HT-29 (cell line): ENCODE data around the gene ARFGEF3. TPM values are rescaled to one million over a fixed set of nuclear protein-coding genes. Genes with fewer than 3 reads are reported as not detected.
A peak's percentile ranks its signal among the peaks of the same experiment; 100 is the strongest.

Experiments
- DNase-seq: peaks from one replicate; pipeline ENCODE4 v3.0.0-alpha.2; 2015; ENCODE audit warnings: low spot score
- total RNA-seq: library from RNA; depleted of rRNA; stranded (reverse); fragments of >200 nt; shearing (Covaris generic); gene quantifications from 2 replicates; pipeline ENCODE4 v1.2.3, GENCODE V29; 2014

ARFGEF3 gene
- total RNA-seq, 1 experiment from 2014 or later: 10.0 TPM

GRCh38 chr6:138300469-138300868, 138.7 kb downstream of the ARFGEF3 start:
- DNase-seq: no peak

GRCh38 chr6:138302554-138302953, 140.8 kb downstream of the ARFGEF3 start:
- no peak for DNase-seq

- no peak for DNase-seq
Measured at GRCh38 chr6:138307352-138307751, 145.6 kb downstream of the ARFGEF3 start.

- peak; percentile 53 for DNase-seq
Measured at GRCh38 chr6:138307816-138308730, 146.3 kb downstream of the ARFGEF3 start.

- no peak for DNase-seq
Measured at GRCh38 chr6:138308731-138309110, 147.0 kb downstream of the ARFGEF3 start.

- no peak for DNase-seq
Measured at GRCh38 chr6:138309695-138310094, 148.0 kb downstream of the ARFGEF3 start.

- DNase-seq: peak; percentile 6
Measured at GRCh38 chr6:138310294-138310693, 148.6 kb downstream of the ARFGEF3 start.

- DNase-seq: no peak
Measured at GRCh38 chr6:138310821-138311220, 149.1 kb downstream of the ARFGEF3 start.

- no peak for DNase-seq
Measured at GRCh38 chr6:138311268-138311667, 149.5 kb downstream of the ARFGEF3 start.

- DNase-seq: no peak
Measured at GRCh38 chr6:138318741-138319375, 157.1 kb downstream of the ARFGEF3 start.

- no peak for DNase-seq
Measured at GRCh38 chr6:138321934-138322333, 160.2 kb downstream of the ARFGEF3 start.

GRCh38 chr6:138323821-138324220, 162.1 kb downstream of the ARFGEF3 start:
- no peak for DNase-seq

- no peak for DNase-seq
Measured at GRCh38 chr6:138328210-138328609, 166.5 kb downstream of the ARFGEF3 start.

GRCh38 chr6:138330763-138331162, 169.0 kb downstream of the ARFGEF3 start:
- DNase-seq: no peak

- DNase-seq: no peak
Measured at GRCh38 chr6:138331444-138331843, 169.7 kb downstream of the ARFGEF3 start.

GRCh38 chr6:138331984-138332383, 170.2 kb downstream of the ARFGEF3 start:
- no peak for DNase-seq

GRCh38 chr6:138334000-138334399, 172.3 kb downstream of the ARFGEF3 start:
- DNase-seq: no peak

- no peak for DNase-seq
Measured at GRCh38 chr6:138334963-138335362, 173.2 kb downstream of the ARFGEF3 start.

GRCh38 chr6:138336221-138336620, 174.5 kb downstream of the ARFGEF3 start:
- no peak for DNase-seq

GRCh38 chr6:138337076-138337475, 175.3 kb downstream of the ARFGEF3 start:
- DNase-seq: no peak

GRCh38 chr6:138339024-138339423, 177.3 kb downstream of the ARFGEF3 start:
- no peak for DNase-seq

- no peak for DNase-seq
Measured at GRCh38 chr6:138341176-138341575, 179.4 kb downstream of the ARFGEF3 start.

- DNase-seq: no peak
Measured at GRCh38 chr6:138343112-138343511, 181.4 kb downstream of the ARFGEF3 start.
